Inferior parietal cortex (tissue), 1 donor: Measurements from ENCODE around the gene TYW3.

Source experiments
- DNase-seq: peaks from one replicate; pipeline ENCODE4 v3.0.0-alpha.2; 2016; ENCODE audit errors: extremely low spot score

TYW3 gene

DNA sequence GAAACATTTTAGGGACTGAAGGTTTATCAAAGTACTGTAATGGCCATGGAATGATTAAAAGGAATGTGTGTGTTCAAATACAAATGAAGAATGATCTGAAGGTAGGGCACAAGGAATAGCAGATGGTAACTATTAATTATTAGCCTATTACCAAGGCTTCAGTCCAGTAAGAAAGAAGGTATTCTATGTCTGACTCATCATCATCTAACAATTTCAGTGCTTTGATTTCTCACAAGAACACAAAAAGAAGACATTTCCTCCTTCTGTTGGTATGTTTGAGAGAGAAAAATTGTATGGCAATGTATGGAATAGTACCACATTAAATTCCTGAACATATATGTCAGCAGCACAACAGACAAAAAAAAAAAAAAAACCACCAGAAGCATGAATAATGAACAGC lies 57.5 kb downstream of the TYW3 start:
- DNase-seq = no peak

DNA sequence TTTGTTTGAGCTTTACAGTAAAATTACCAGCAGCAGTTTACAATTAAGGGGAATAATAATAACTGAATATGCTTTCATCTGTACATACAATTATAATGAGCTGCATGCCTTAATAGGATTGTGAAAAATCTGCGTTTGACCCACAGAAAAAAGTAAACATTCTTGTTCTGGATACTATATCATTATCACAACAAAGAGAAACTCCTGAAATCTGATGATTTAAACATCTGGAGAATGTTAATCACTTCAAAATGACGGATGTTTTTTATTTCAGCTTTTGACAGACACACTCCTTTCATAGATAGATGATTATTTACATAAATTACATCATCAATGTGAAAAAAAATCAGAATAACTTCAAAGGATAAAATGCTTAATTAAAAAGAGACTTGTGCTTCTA lies 58.5 kb downstream of the TYW3 start:
- DNase-seq = no peak

DNA sequence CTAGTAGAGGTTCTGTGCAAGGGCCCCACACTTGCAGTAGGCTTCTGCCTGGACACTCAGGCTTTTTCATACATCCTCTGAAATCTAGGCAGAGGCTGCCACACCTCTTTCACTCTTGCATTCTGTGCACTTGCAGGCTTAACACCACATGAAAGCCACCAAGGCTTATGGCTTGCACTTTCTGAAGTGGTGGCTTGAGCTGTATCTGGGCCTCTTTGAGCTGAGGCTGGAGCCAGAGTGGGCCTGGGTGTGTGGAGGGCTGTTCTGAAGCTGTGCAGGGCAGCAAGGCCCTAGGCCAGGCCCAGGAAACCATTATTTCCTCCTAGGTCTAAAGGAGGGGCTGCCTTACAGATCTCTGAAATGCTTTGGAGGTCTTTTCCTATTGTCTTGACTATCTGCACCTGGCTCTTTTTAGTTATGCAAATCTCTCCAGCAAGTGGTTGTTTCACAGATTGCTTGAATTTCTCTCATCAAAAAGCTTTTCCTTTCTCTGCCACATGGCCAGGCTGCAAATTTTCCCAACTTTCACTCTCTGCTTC lies 66.2 kb downstream of the TYW3 start:
- DNase-seq = no peak

DNA sequence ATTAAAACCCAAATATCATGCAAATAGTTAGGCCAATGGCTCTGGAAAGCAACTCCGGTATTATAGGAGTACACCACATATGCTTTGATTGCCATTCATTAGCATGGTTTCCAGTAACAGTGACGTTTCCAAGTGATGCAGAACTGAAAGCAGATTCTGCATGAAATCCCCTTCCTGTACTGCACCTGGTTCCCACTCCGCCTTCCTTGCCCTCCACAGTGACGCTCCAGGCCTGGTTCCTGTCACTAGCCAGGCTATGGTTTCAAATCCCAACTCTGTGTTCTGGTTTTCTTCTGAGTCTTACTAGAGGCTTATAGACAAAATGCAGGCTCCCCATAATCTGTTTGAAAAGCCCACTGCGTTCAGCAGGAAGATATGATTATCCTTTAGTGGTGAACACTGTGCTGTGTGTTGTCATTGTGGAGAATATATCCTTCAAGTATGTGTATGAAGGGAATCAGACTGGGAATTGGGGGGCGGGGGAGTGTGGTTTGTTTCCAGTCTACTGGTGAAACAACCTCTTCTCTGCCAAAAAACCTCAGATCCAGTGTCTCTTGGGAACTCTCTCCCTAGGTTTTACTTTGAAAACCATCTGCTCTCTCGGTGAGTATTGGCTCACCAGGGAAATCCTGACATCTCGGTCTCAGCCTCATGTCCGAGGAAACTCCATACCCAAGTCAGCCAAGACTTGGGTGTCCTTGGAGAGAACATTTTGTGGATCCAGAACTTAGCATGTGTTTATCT lies 78.7 kb downstream of the TYW3 start:
- DNase-seq = no peak

DNA sequence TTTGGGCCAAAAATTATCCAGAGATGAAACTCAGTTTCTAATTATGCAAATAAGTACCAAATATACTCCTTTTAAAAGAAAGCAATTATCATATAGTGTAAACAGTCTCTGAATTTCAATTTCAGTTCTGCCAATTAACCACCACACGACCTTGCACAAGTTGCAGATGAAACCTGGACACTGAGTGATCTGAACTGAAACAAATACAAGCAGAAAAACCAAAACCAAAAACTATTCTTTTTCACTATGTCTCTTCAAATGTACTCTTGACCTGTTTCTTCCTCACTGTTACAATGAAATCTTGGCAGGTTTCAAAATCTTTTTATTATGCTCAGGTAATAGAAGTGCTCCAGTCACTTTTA lies 79.2 kb downstream of the TYW3 start:
- no peak for DNase-seq
